ENCODE results near the gene SHOC2.

Gene SHOC2

GRCh38 chr10:110985497-110986275, 66.3 kb downstream of the SHOC2 start:
- DNase-seq, result no peak

- DNase-seq, result no peak
These were observed 69.6 kb downstream of the SHOC2 start for GRCh38 chr10:110989016-110989415.

GRCh38 chr10:110992006-110992800, 72.8 kb downstream of the SHOC2 start:
- no peak for DNase-seq

- no peak for DNase-seq
These were observed 73.8 kb downstream of the SHOC2 start for GRCh38 chr10:110993024-110993693.

GRCh38 chr10:110994406-110995086, 75.1 kb downstream of the SHOC2 start:
- no peak for DNase-seq

GRCh38 chr10:110995301-110995700, 75.9 kb downstream of the SHOC2 start:
- no peak for DNase-seq

- no peak for DNase-seq
These were observed 76.9 kb downstream of the SHOC2 start for GRCh38 chr10:110996256-110996655.

GRCh38 chr10:111004016-111004415, 84.6 kb downstream of the SHOC2 start:
- DNase-seq, result no peak

GRCh38 chr10:111007486-111007885, 88.1 kb downstream of the SHOC2 start:
- DNase-seq, result no peak

- no peak for DNase-seq
These were observed 95.8 kb downstream of the SHOC2 start for GRCh38 chr10:111015181-111015580.

- DNase-seq, result no peak
These were observed 97.7 kb downstream of the SHOC2 start for GRCh38 chr10:111017098-111017497.

GRCh38 chr10:111018021-111018420, 98.6 kb downstream of the SHOC2 start:
- no peak for DNase-seq

- DNase-seq, result no peak
These were observed 103.7 kb downstream of the SHOC2 start for GRCh38 chr10:111023060-111023459.

- no peak for DNase-seq
These were observed 110.8 kb downstream of the SHOC2 start for GRCh38 chr10:111030042-111030750.

GRCh38 chr10:111034598-111035310, 115.3 kb downstream of the SHOC2 start:
- no peak for DNase-seq

- no peak for DNase-seq
These were observed 116.1 kb downstream of the SHOC2 start for GRCh38 chr10:111035542-111035941.

- no peak for DNase-seq
These were observed 118.5 kb downstream of the SHOC2 start for GRCh38 chr10:111037858-111038257.

- no peak for DNase-seq
These were observed 120.1 kb downstream of the SHOC2 start for GRCh38 chr10:111039522-111039921.

- no peak for DNase-seq
These were observed 137.6 kb downstream of the SHOC2 start for GRCh38 chr10:111057006-111057405.

All from KG1 (cell line).